Measurements from ENCODE around the gene NEDD8. TPM values are rescaled to one million over a fixed set of nuclear protein-coding genes. Genes with fewer than 3 reads are reported as not detected.
"Not testable (repeated sequence)": the region's sequence is repeated elsewhere in the genome, so short reads cannot be mapped to it uniquely, and the experiment has no call there.

Gene NEDD8
- total RNA-seq, 4 donors from 2014 or later, result 44.1 to 77.6 (median 67.9) TPM

GRCh38 chr14:24206260-24207103, 25.7 kb downstream of the NEDD8 start:
- Histone ChIP-seq H3K4me3 (no peak overlapping the region), H3K36me3 (peaks cover 0 to 75% (median 0%) of the 10 kb centered on the region in 3 donors), H3K27me3 (no peaks in the 10 kb centered on the region), H3K9me3 (no peaks in the 10 kb centered on the region), H3K4me1 (no peaks in the 10 kb centered on the region), H3K27ac (no peak overlapping the region)
- DNase-seq, result no peak
- TF ChIP-seq CTCF (IDR thresholded peaks at IDR 0.05) (no peak), POLR2A (IDR thresholded peaks at IDR 0.05) (no peak)

GRCh38 chr14:24204163-24205146, 27.7 kb downstream of the NEDD8 start:
- H3K4me1 ChIP-seq, result no peaks in the 10 kb centered on the region
- H3K4me3 ChIP-seq, result no peak overlapping the region
- H3K27me3 ChIP-seq, result no peaks in the 10 kb centered on the region
- no peak overlapping the region for H3K27ac ChIP-seq
- H3K36me3 ChIP-seq, result peaks cover 0 to 66% (median 0%) of the 10 kb centered on the region in 3 donors
- no peak for DNase-seq
- no peak for TF ChIP-seq CTCF (IDR thresholded peaks at IDR 0.05)
- no peak for TF ChIP-seq POLR2A (IDR thresholded peaks at IDR 0.05)
- no peaks in the 10 kb centered on the region for H3K9me3 ChIP-seq

GRCh38 chr14:24203249-24203886, 28.8 kb downstream of the NEDD8 start:
- not testable (repeated sequence) for H3K4me1 ChIP-seq, H3K27ac ChIP-seq, H3K9me3 ChIP-seq, H3K27me3 ChIP-seq, DNase-seq, H3K4me3 ChIP-seq
- peaks cover 0 to 56% (median 0%) of the 10 kb centered on the region in 3 donors for H3K36me3 ChIP-seq

- DNase-seq, H3K27ac ChIP-seq, H3K4me3 ChIP-seq, H3K9me3 ChIP-seq, H3K27me3 ChIP-seq: not testable (repeated sequence)
- Histone ChIP-seq H3K4me1 (peaks cover 0 to 15% (median 0%) of the 10 kb centered on the region in 4 donors), H3K36me3 (peaks cover 0 to 49% (median 0%) of the 10 kb centered on the region in 3 donors)
These were observed 29.6 kb downstream of the NEDD8 start for GRCh38 chr14:24202538-24202937.

- peak overlapping the region in 3 of 4 donors; percentile 4 to 76 (median 40) for H3K27ac ChIP-seq
- H3K27me3 ChIP-seq, result no peaks in the 10 kb centered on the region
- no peak for DNase-seq
- H3K4me1 ChIP-seq, result peaks cover 2 to 38% (median 9%) of the 10 kb centered on the region in 4 donors
- H3K36me3 ChIP-seq, result peaks cover 0 to 27% (median 0%) of the 10 kb centered on the region in 3 donors
- H3K9me3 ChIP-seq, result no peaks in the 10 kb centered on the region
- no peak overlapping the region for H3K4me3 ChIP-seq
- no peak for TF ChIP-seq POLR2A (IDR thresholded peaks at IDR 0.05)
- no peak for TF ChIP-seq CTCF (IDR thresholded peaks at IDR 0.05)
These were observed 33.2 kb downstream of the NEDD8 start for GRCh38 chr14:24198814-24199524.

GRCh38 chr14:24197056-24197450, 35.1 kb downstream of the NEDD8 start:
- Histone ChIP-seq H3K4me1 (peaks cover 2 to 38% (median 9%) of the 10 kb centered on the region in 4 donors), H3K27ac (peak overlapping the region in 2 of 4 donors; percentile 96 to 97), H3K27me3 (no peaks in the 10 kb centered on the region), H3K4me3 (peak overlapping the region in 2 of 4 donors; percentile 97 to 98), H3K9me3 (no peaks in the 10 kb centered on the region), H3K36me3 (peaks cover 0 to 27% (median 0%) of the 10 kb centered on the region in 3 donors)
- no peak for TF ChIP-seq POLR2A (IDR thresholded peaks at IDR 0.05)
- no peak for TF ChIP-seq CTCF (IDR thresholded peaks at IDR 0.05)
- DNase-seq, result no peak
